ENCODE measurements around the gene LAGE3.
A peak's percentile ranks its signal among the peaks of the same experiment; 100 is the strongest.
"Not testable (repeated sequence)": the region's sequence is repeated elsewhere in the genome, so short reads cannot be mapped to it uniquely, and the experiment has no call there.

LAGE3 gene

GRCh38 chrX:154502098-154502497 lies 23.0 kb upstream of the LAGE3 start:
- no peak for DNase-seq (ENCODE audit: low read depth)

GRCh38 chrX:154501423-154501822 lies 22.3 kb upstream of the LAGE3 start:
- not testable (repeated sequence) for DNase-seq (ENCODE audit: low read depth)

GRCh38 chrX:154496591-154497137 lies 17.6 kb upstream of the LAGE3 start:
- DNase-seq (ENCODE audit: low read depth) = not testable (repeated sequence)

GRCh38 chrX:154495472-154495922 lies 16.4 kb upstream of the LAGE3 start:
- no peak for DNase-seq (ENCODE audit: low read depth)

- DNase-seq (ENCODE audit: low read depth) = no peak
Observed at GRCh38 chrX:154494715-154495114, 15.6 kb upstream of the LAGE3 start.

- peak; percentile 84 for DNase-seq (ENCODE audit: low read depth)
Observed at GRCh38 chrX:154490414-154491083, 11.5 kb upstream of the LAGE3 start, which contains the start of gene SLC10A3. Gene SLC10A3 (minus strand): TSS chrX:154490629. CDS start chrX:154488940, 1,689 bp downstream.

GRCh38 chrX:154490021-154490413 lies 10.9 kb upstream of the LAGE3 start:
- no peak for DNase-seq (ENCODE audit: low read depth)

GRCh38 chrX:154489182-154489581 lies 10.1 kb upstream of the LAGE3 start:
- no peak for DNase-seq (ENCODE audit: low read depth)

- no peak for DNase-seq (ENCODE audit: low read depth)
Observed at GRCh38 chrX:154488336-154489075, 9.4 kb upstream of the LAGE3 start.

- DNase-seq (ENCODE audit: low read depth) = no peak
Observed at GRCh38 chrX:154487518-154488290, 8.6 kb upstream of the LAGE3 start.

- peak; percentile 33 for DNase-seq (ENCODE audit: low read depth)
Observed at GRCh38 chrX:154486396-154487207, 7.5 kb upstream of the LAGE3 start, which contains the start of gene UBL4A. Gene UBL4A (minus strand): TSS chrX:154486615. CDS start chrX:154486584, 31 bp downstream.

- no peak for DNase-seq (ENCODE audit: low read depth)
Observed at GRCh38 chrX:154486052-154486395, 6.9 kb upstream of the LAGE3 start.

- DNase-seq (ENCODE audit: low read depth) = no peak
Observed at GRCh38 chrX:154485150-154486051, 6.3 kb upstream of the LAGE3 start.

GRCh38 chrX:154484255-154485149 lies 5.4 kb upstream of the LAGE3 start:
- DNase-seq (ENCODE audit: low read depth) = no peak

GRCh38 chrX:154483325-154483724 lies 4.2 kb upstream of the LAGE3 start:
- DNase-seq (ENCODE audit: low read depth) = no peak

- no peak for DNase-seq (ENCODE audit: low read depth)
Observed at GRCh38 chrX:154482786-154483185, 3.7 kb upstream of the LAGE3 start.

GRCh38 chrX:154481911-154482601 lies 3.0 kb upstream of the LAGE3 start:
- no peak for DNase-seq (ENCODE audit: low read depth)

- DNase-seq (ENCODE audit: low read depth) = no peak
Observed at GRCh38 chrX:154481195-154481594, 2.1 kb upstream of the LAGE3 start.
